Neuronal stem cell (in vitro differentiated cells): ENCODE measurements around the gene CEP85L.

Experiments
- DNase-seq: peaks from one replicate; pipeline ENCODE4 v3.0.0-alpha.2; 2013; ENCODE audit warnings: low spot score
- H2AFZ ChIP-seq: one replicate; pipeline ENCODE4 v1.6.1; 2013; ENCODE audit warnings: mild to moderate bottlenecking, low read length, inconsistent platforms
- H2AK5ac ChIP-seq: 2 replicates; pipeline ENCODE4 v1.6.1; 2013; ENCODE audit warnings: low read depth, mild to moderate bottlenecking, inconsistent platforms, low read length, moderate library complexity, mixed read lengths
- H2BK120ac ChIP-seq: 2 replicates; pipeline ENCODE4 v1.6.1; 2013; ENCODE audit warnings: low read depth, mild to moderate bottlenecking, inconsistent platforms, low read length, moderate library complexity, mixed read lengths
- H2BK12ac ChIP-seq: one replicate; pipeline ENCODE4 v1.6.1; 2013; ENCODE audit warnings: low read length, inconsistent platforms
- H2BK15ac ChIP-seq: 2 replicates; pipeline ENCODE4 v1.6.1; 2013; ENCODE audit warnings: mild to moderate bottlenecking, low read length, inconsistent platforms, mixed read lengths
- H2BK5ac ChIP-seq: one replicate; pipeline ENCODE4 v1.6.1; 2013; ENCODE audit warnings: inconsistent platforms, mild to moderate bottlenecking, low read length, moderate library complexity
- H3K14ac ChIP-seq: one replicate; pipeline ENCODE4 v1.6.1; 2013; ENCODE audit warnings: low read length, inconsistent platforms
- H3K18ac ChIP-seq: 2 replicates; pipeline ENCODE4 v1.6.1; 2013; ENCODE audit warnings: low read length, inconsistent platforms
- H3K23ac ChIP-seq: 2 replicates; pipeline ENCODE4 v1.6.1; 2013; ENCODE audit warnings: low read depth, mild to moderate bottlenecking, mixed read lengths, low read length, inconsistent platforms; ENCODE audit not compliant: poor library complexity
- H3K27ac ChIP-seq: replicated peaks from 3 replicates; pipeline ENCODE4 v1.5.1; 2013; ENCODE audit warnings: low read length, inconsistent platforms
- H3K27me3 ChIP-seq, 3 experiments: 2 replicates each; pipeline ENCODE4 v1.6.1; 2013; ENCODE audit warnings: low read length in 3 of 3, mild to moderate bottlenecking in 2 of 3, inconsistent platforms in 1 of 3, low read depth in 1 of 3, mixed read lengths in 1 of 3, moderate library complexity in 1 of 3; ENCODE audit not compliant: control insufficient read depth in 3 of 3, insufficient read depth in 3 of 3
- H3K36me3 ChIP-seq, 2 donors: replicated peaks in 1 of 2; 2 replicates each; pipeline ENCODE4 v1.6.1; 2013; ENCODE audit warnings: low read length in 2 of 2; ENCODE audit not compliant: control insufficient read depth in 2 of 2, insufficient read depth in 2 of 2
- H3K4ac ChIP-seq: 2 replicates; pipeline ENCODE4 v1.6.1; 2013; ENCODE audit warnings: inconsistent platforms, mild to moderate bottlenecking, low read length, moderate library complexity
- H3K4me1 ChIP-seq, 2 donors: 1 replicate in 1 of 2; 2 replicates in 1 of 2; pipeline ENCODE4 v1.6.1; 2013; ENCODE audit warnings: low read length in 2 of 2, low read depth in 1 of 2; ENCODE audit not compliant: control insufficient read depth in 2 of 2, insufficient read depth in 1 of 2
- H3K4me2 ChIP-seq: one replicate; pipeline ENCODE4 v1.6.1; 2013; ENCODE audit warnings: mild to moderate bottlenecking, low read length, inconsistent platforms; ENCODE audit not compliant: insufficient read depth, poor library complexity, severe bottlenecking
- H3K4me3 ChIP-seq, 2 donors: 2 replicates each; pipeline ENCODE4 v1.5.1; 2013; ENCODE audit warnings: low read length in 2 of 2, mild to moderate bottlenecking in 2 of 2, inconsistent platforms in 1 of 2, moderate library complexity in 1 of 2
- H3K79me1 ChIP-seq: one replicate; pipeline ENCODE4 v1.6.1; 2013; ENCODE audit warnings: low read depth, mild to moderate bottlenecking, inconsistent platforms, low read length, moderate library complexity
- H3K9ac ChIP-seq: one replicate; pipeline ENCODE4 v1.6.1; 2013; ENCODE audit warnings: mild to moderate bottlenecking, low read depth, low read length, inconsistent platforms; ENCODE audit not compliant: poor library complexity
- H3K9me3 ChIP-seq, 2 donors: replicated peaks in 1 of 2; 2 replicates each; pipeline versions ENCODE3 to v1.6.1; 2013; ENCODE audit warnings: low read length in 2 of 2, mild to moderate bottlenecking in 2 of 2, inconsistent platforms in 1 of 2, low read depth in 1 of 2, mixed read lengths in 1 of 2, moderate library complexity in 1 of 2; ENCODE audit not compliant: control insufficient read depth in 2 of 2, insufficient read depth in 1 of 2
- H4K8ac ChIP-seq: one replicate; pipeline ENCODE4 v1.6.1; 2013; ENCODE audit warnings: low read depth, mild to moderate bottlenecking, inconsistent platforms, low read length, moderate library complexity
- H4K91ac ChIP-seq: one replicate; pipeline ENCODE4 v1.6.1; 2013; ENCODE audit warnings: low read length, low read depth, mild to moderate bottlenecking, inconsistent platforms; ENCODE audit not compliant: poor library complexity
- WGBS, 2 donors: extraction: QIAGEN DNeasy Blood & Tissue Kit; methylation state at CpG; one replicate each; pipeline ENCODE4 v1.1.7; 2013; ENCODE audit warnings: missing lambda C conversion rate in 2 of 2, mixed read lengths in 1 of 2; ENCODE audit not compliant: insufficient read length in 2 of 2, insufficient replicate concordance in 1 of 2; ENCODE audit errors: extremely low coverage in 2 of 2; 5-methylcytosine and 5-hydroxymethylcytosine counted together

The CEP85L gene

DNA sequence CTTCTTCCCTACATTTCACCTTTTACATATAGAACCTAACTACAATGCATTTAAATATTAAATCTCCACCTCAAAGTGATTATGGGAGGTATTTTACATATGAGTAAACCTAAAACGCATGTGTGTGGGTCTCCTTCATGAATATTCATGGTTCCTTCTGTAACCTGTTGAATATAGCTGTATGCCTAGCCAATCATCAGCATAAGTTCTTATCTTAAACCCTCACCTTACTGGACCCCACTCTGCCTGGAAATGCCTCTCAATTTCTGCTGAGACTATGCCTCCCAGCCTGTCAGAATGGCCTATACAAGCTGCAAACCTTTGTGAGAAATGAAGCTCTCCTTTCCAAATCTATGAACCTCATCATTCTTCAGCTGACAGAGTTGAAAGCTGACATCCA is 21.3 kb downstream of the CEP85L start:
- no peak overlapping the region for H2BK15ac ChIP-seq
- no peak overlapping the region for H3K4ac ChIP-seq
- H3K14ac ChIP-seq = no peak overlapping the region
- no peak overlapping the region for H2AFZ ChIP-seq
- H2BK12ac ChIP-seq = no peak overlapping the region
- peaks cover 1 to 26% of the 10 kb centered on the region in 2 donors for H3K9me3 ChIP-seq
- no peak overlapping the region for H3K18ac ChIP-seq
- no peaks in the 10 kb centered on the region for H3K79me1 ChIP-seq
- no peak overlapping the region for H4K8ac ChIP-seq
- no peak overlapping the region for H2AK5ac ChIP-seq
- H3K4me1 ChIP-seq = no peaks in the 10 kb centered on the region
- no peak overlapping the region for H3K4me2 ChIP-seq
- peaks cover 0 to 26% of the 10 kb centered on the region in 2 donors for H3K36me3 ChIP-seq
- no CpG with 5 or more reads among the region's 1 CpG for WGBS, 2 donors
- H3K23ac ChIP-seq = no peak overlapping the region
- H3K27me3 ChIP-seq = no peaks in the 10 kb centered on the region
- no peak overlapping the region for H3K4me3 ChIP-seq
- H2BK120ac ChIP-seq = no peak overlapping the region
- H4K91ac ChIP-seq = no peak overlapping the region
- H2BK5ac ChIP-seq = no peak overlapping the region
- H3K27ac ChIP-seq = no peak overlapping the region
- no peak overlapping the region for H3K9ac ChIP-seq
- DNase-seq = no peak

DNA sequence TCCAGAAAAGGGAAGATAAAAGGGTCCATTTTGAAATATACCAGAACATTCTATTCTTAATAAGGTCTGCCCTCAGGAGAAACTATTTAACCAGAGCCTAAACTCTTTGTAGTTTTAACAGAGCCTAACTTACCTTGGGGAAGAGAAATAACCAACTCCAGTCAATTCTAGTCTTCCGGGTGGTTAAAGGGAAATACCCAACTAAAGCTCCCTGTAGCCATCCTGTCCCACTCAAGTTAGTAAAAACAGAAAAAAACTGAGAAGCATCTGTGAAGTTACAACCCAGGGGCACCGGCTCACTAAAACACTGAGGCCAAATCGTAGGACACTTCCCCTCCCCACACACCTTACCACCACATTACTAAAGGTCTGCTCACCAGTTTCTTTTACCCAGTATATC is 23.7 kb downstream of the CEP85L start:
- Histone ChIP-seq H3K79me1 (no peaks in the 10 kb centered on the region), H2AK5ac (no peak overlapping the region), H2BK120ac (no peak overlapping the region), H2BK15ac (no peak overlapping the region), H4K8ac (no peak overlapping the region), H3K4me2 (no peak overlapping the region), H3K27ac (no peak overlapping the region), H2BK12ac (no peak overlapping the region), H3K18ac (no peak overlapping the region), H2BK5ac (no peak overlapping the region), H3K36me3 (peaks cover 0 to 26% of the 10 kb centered on the region in 2 donors), H3K4me3 (no peak overlapping the region), H3K9me3 (peaks cover 1 to 26% of the 10 kb centered on the region in 2 donors), H4K91ac (no peak overlapping the region), H3K14ac (no peak overlapping the region), H3K4ac (no peak overlapping the region), H3K23ac (no peak overlapping the region), H3K27me3 (peaks cover 0 to 2% (median 0%) of the 10 kb centered on the region in 3 experiments), H2AFZ (no peak overlapping the region), H3K9ac (no peak overlapping the region), H3K4me1 (no peaks in the 10 kb centered on the region)
- no peak for DNase-seq
- no CpG with 5 or more reads among the region's 3 CpGs for WGBS, 2 donors

DNA sequence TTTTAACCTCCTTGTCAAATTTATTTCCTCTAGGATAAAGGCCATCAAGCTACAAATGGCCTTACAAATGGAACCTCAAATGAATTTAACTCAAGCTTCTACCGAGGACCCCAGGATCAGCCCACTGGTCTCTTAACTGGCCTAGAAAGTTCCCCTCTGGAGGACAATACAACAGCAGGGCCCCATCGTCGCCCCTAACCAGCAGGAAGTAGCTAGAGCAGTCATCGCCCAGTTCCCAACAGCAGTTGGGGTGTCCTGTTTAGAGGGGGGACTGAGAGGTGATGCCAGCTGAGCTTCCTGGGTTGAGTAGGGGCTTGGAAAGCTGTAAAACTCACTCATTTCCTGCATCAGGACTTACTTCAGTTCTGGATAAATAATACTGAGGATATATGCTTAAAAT is 25.6 kb downstream of the CEP85L start:
- Histone ChIP-seq H2BK5ac (no peak overlapping the region), H3K23ac (no peak overlapping the region), H4K8ac (no peak overlapping the region), H3K4me1 (no peaks in the 10 kb centered on the region), H2AFZ (no peak overlapping the region), H3K27me3 (peaks cover 0 to 2% (median 0%) of the 10 kb centered on the region in 3 experiments), H3K4ac (no peak overlapping the region), H3K4me2 (no peak overlapping the region), H2AK5ac (no peak overlapping the region), H3K18ac (no peak overlapping the region), H3K79me1 (no peaks in the 10 kb centered on the region), H3K9ac (no peak overlapping the region), H2BK12ac (no peak overlapping the region), H2BK15ac (no peak overlapping the region), H4K91ac (no peak overlapping the region), H3K27ac (no peak overlapping the region), H3K9me3 (peaks cover 1 to 19% of the 10 kb centered on the region in 2 donors), H3K14ac (no peak overlapping the region), H3K36me3 (peaks cover 0 to 16% of the 10 kb centered on the region in 2 donors), H2BK120ac (no peak overlapping the region), H3K4me3 (no peak overlapping the region)
- DNase-seq = no peak
- no CpG with 5 or more reads among the region's 4 CpGs for WGBS, 2 donors

DNA sequence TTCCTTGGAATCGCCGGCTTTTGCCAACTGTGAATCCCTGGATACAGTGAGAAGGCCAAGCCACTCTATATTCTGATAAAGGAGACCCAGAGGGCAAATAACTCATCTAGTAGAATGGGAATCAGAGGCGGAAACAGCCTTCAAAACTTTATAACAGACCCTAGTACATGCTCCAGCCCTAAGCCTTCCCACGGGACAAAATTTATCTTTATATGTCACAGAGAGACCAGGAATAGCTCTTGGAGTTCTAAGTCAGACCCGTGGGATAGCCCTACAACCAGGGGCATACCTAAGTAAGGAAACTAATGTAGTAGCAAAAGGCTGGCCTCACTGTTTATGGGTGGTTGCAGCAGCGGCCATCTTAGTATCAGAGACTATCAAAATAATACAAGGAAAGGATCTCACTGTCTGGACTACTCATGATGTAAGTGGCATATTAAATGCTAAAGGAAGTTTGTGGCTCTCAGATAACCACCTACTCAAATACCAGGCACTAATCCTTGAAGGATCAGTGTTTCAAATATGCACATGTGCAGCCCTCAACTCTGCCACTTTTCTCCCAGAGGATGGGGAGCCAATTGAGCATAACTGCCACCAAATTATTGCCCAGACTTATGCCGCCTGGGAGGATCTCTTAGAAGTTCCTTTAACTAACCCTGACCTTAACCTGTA is 29.5 kb downstream of the CEP85L start:
- H3K23ac ChIP-seq = no peak overlapping the region
- WGBS, 2 donors = no CpG with 5 or more reads among the region's 7 CpGs
- peaks cover 0 to 2% (median 0%) of the 10 kb centered on the region in 3 experiments for H3K27me3 ChIP-seq
- H3K9me3 ChIP-seq = peaks cover 1 to 23% of the 10 kb centered on the region in 2 donors
- H3K36me3 ChIP-seq = no peaks in the 10 kb centered on the region
- H3K4me1 ChIP-seq = no peaks in the 10 kb centered on the region
- no peak overlapping the region for H2BK12ac ChIP-seq
- H2AK5ac ChIP-seq = no peak overlapping the region
- H3K27ac ChIP-seq = no peak overlapping the region
- H3K9ac ChIP-seq = no peak overlapping the region
- H2BK120ac ChIP-seq = no peak overlapping the region
- H2BK5ac ChIP-seq = no peak overlapping the region
- H4K8ac ChIP-seq = no peak overlapping the region
- no peak overlapping the region for H3K4ac ChIP-seq
- no peaks in the 10 kb centered on the region for H3K79me1 ChIP-seq
- no peak for DNase-seq
- no peak overlapping the region for H4K91ac ChIP-seq
- no peak overlapping the region for H3K4me3 ChIP-seq
- H3K18ac ChIP-seq = no peak overlapping the region
- H2BK15ac ChIP-seq = no peak overlapping the region
- no peak overlapping the region for H2AFZ ChIP-seq
- no peak overlapping the region for H3K4me2 ChIP-seq
- H3K14ac ChIP-seq = no peak overlapping the region
